GM12874 (cell line): ENCODE data around the gene MYORG.

ENCODE experiments used
- CTCF ChIP-seq: IDR thresholded peaks from 2 replicates; pipeline ENCODE4 v1.5.1; 2011; ENCODE audit warnings: low read depth, mild to moderate bottlenecking, control low read depth, low read length, moderate library complexity; ENCODE audit not compliant: insufficient read depth

MYORG gene

DNA sequence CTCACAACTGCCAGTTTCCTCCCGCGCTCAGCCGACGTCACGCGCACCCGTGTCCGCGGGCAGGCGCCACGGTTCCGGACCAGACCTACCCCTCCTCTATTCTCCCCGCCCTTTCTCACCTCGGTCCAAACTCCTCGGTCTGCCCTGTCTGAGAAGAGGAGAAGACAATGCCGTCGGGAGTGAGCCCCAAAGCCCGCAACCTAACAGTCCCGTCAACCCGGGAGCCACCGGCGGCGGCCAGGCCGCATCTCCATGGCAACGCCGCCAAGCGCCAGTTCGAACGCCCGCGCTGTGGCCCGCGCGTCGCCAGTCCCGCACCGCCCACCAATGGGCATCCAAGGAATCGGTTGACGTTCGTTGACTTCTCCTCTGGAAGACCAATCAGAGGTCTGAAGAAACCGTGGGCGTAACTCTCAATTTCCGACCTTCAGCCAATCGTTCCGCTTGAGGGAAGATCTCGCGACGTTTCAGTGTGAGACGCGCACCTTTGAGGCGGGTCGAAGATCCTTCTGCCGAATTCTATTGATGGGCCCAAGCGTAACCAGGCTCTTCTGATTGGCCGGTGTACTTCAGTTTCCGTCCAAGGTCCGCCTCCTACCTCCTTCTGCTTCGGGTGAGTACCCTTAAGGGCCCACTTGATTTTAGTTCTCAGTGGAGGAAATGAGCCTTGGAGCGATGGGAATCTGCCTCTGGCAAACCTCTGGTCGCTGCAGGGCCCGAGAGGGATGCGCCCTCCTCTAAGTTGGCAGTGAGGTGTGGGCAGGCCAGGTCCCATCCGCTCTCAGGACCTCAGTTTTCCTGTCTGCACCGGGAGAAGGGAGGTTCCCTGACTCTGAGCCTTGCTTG, 47.5 kb downstream of the MYORG start, which contains the start of the genes KIF24 and NUDT2:
Gene KIF24 (minus strand): TSS at position 282 of the 846 bp plus-strand sequence. CDS start 17,922 bp downstream, outside the sequence.
Gene NUDT2 (plus strand): TSS at position 583 of the 846 bp plus-strand sequence. CDS start 9,471 bp downstream, outside the sequence.
- no peak for TF ChIP-seq CTCF

DNA sequence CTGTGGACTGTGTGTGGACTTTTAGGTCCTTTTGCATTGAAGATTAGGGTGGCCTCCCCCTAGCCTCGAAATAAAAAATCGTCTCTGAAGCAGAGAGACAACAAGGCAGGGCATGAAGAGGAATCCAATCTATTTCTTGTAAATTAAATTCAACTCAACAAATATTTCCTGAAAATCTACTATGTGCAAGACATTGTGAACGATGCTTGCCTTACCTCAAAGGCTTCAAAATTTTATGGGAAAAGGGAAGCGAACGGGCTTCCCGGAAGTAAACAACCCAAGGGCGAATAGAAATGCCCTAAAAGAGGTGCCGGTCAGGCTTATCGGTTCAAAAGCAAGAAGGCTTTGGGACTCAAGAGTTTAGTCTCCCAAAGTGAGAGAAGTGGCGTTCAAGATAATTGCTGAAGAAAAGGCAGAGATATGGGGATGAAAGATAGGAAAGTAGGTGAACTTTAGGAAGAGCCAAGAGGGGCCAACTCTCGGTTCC, 48.2 kb downstream of the MYORG start:
- no peak for TF ChIP-seq CTCF

DNA sequence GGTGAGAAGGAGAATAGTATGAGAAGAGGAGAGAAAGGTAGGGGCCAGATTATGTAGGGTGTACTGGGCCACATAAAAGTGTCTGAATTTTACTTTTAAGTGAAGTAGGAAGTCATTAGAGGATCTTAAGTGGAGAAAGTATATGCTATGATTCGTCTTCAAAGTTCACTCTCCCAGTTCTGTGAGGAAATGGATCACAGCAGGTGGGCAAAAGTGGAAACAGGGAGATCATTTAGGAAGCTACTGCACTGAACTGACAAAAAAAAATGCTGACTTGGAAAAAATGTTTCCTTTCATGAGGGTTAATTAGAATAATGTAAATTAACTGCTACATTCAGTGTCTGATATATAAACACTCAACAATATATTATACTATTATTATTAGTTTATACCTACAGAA, 50.0 kb downstream of the MYORG start:
- TF ChIP-seq CTCF, result no peak

DNA sequence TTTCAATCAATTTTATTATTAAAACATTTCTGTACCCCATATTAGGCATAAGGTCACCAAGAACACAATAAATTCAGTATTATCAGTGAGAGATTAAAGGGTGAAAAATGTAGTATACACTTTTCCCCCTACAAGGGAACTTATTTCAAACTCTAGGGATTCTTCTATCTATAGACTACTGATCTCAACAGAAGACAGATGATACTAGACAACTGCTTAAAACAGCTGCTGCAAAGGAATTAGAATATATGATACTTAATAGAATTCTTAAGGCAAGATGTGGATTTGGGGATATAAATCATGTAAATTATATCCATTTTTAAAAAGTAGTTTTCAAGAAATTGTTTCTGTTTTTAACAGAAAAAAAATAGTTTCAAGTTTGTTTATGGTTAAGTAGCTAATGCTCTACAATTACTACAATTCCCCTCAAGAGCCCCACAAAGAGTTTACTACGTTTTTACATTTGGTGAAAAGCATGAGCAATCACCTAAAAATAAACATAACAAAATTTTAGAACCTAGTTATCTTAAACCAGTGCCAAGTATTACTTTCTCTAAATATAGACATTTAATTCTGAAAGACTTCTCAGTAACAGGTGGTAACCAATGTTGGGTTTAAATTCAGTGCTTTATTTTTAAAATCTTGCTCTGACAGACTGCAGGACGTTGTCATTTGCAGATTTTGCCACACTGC, 53.7 kb downstream of the MYORG start:
- TF ChIP-seq CTCF, result no peak

GRCh38 chr9:34321451-34321850, 55.2 kb downstream of the MYORG start:
- TF ChIP-seq CTCF, result no peak

DNA sequence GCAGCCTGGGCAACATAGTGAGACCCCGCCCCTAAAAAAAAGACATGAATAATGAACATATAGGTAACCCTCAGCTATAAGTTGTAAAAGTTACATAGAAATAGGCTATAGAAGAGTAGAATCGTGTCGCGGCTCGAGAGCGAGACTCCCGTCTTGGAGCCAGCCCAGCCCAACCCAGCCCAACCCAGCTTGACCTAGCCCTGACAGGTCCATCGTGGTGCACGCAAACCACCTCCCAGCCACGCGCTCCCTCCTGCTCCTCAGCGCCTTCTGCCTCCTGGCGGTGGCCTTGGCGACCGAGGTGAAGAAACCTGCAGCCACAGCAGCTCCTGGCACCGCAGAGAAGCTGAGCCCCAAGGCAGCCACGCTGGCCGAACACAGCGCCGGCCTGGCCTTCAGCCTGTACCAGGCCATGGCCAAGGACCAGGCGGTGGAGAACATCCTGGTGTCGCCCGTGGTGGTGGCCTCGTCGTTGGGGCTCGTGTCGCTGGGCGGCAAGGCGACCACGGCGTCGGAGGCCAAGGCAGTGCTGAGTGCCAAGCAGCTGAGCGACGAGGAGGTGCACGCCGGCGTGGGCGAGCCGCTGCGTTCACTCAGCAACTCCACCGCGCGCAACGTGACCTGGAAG, 58.4 kb downstream of the MYORG start:
- no peak for TF ChIP-seq CTCF

- TF ChIP-seq CTCF, result no peak
Measured at GRCh38 chr9:34317436-34317835, 59.3 kb downstream of the MYORG start.
